HG03139 (cell line): Measurements from ENCODE around the gene VCPKMT.
A peak's percentile ranks its signal among the peaks of the same experiment; 100 is the strongest.

Source experiments
- ATAC-seq: cut with Tn5 transposase; IDR thresholded peaks from one replicate; pipeline ENCODE4 v1.9.1; 2021; ENCODE audit not compliant: unreplicated experiment

The VCPKMT gene

GRCh38 chr14:50116181-50116956 is at the start of gene VCPKMT:
Gene VCPKMT, minus strand, starts transcription at chr14:50116572. Its CDS starts 20 bp downstream, at chr14:50116552.
- peak; percentile 95 for ATAC-seq

GRCh38 chr14:50156111-50156510 is 39.7 kb upstream of the VCPKMT start:
- no peak for ATAC-seq

GRCh38 chr14:50148799-50149198 is 32.4 kb upstream of the VCPKMT start:
- no peak for ATAC-seq

- no peak for ATAC-seq
Measured at GRCh38 chr14:50139192-50139591, 22.8 kb upstream of the VCPKMT start.

GRCh38 chr14:50127802-50128201 is 11.4 kb upstream of the VCPKMT start:
- ATAC-seq, result no peak

GRCh38 chr14:50123062-50123461 is 6.7 kb upstream of the VCPKMT start:
- no peak for ATAC-seq

- ATAC-seq, result no peak
Measured at GRCh38 chr14:50122291-50122690, 5.9 kb upstream of the VCPKMT start.

- no peak for ATAC-seq
Measured at GRCh38 chr14:50121486-50121885, 5.1 kb upstream of the VCPKMT start.

GRCh38 chr14:50117456-50117855 is 1.1 kb upstream of the VCPKMT start:
- no peak for ATAC-seq

GRCh38 chr14:50116966-50117365 is 594 bp upstream of the VCPKMT start:
- ATAC-seq, result no peak

GRCh38 chr14:50113381-50114035 is 2.9 kb downstream of the VCPKMT start:
- no peak for ATAC-seq

GRCh38 chr14:50110323-50111037 is 5.9 kb downstream of the VCPKMT start:
- no peak for ATAC-seq

- ATAC-seq, result no peak
Measured at GRCh38 chr14:50109342-50109741, 7.0 kb downstream of the VCPKMT start.

- ATAC-seq, result no peak
Measured at GRCh38 chr14:50107850-50108249, 8.5 kb downstream of the VCPKMT start.

- ATAC-seq, result no peak
Measured at GRCh38 chr14:50106178-50106577, 10.2 kb downstream of the VCPKMT start.

GRCh38 chr14:50103558-50103957 is 12.8 kb downstream of the VCPKMT start:
- no peak for ATAC-seq

GRCh38 chr14:50101417-50101816 is 15.0 kb downstream of the VCPKMT start:
- no peak for ATAC-seq

GRCh38 chr14:50100805-50101204 is 15.6 kb downstream of the VCPKMT start:
- no peak for ATAC-seq

GRCh38 chr14:50099335-50099734 is 17.0 kb downstream of the VCPKMT start:
- ATAC-seq, result no peak

GRCh38 chr14:50095895-50096294 is 20.5 kb downstream of the VCPKMT start:
- ATAC-seq, result no peak

GRCh38 chr14:50094056-50094755 is 22.2 kb downstream of the VCPKMT start:
- no peak for ATAC-seq
